Natural killer cell (primary cell): ENCODE measurements around the gene IL22RA2. TPM values are rescaled to one million over a fixed set of nuclear protein-coding genes. Genes with fewer than 3 reads are reported as not detected.

Source experiments
- ATAC-seq, 3 donors: fragments of 150-1000 bp in 2 of 3; fragments of 200-7000 bp in 1 of 3; cut with Tn5 transposase; 1 replicate in 1 of 3; 2 replicates in 2 of 3; pipeline ENCODE4 v1.10.0; 2021; ENCODE audit warnings: mild to moderate bottlenecking in 2 of 3, moderate library complexity in 2 of 3
- DNase-seq, 2 donors: peaks; one replicate each; pipeline versions ENCODE4 v3.0.0 to v3.0.0-alpha.2; 2013 to 2021; ENCODE audit warnings: mixed read lengths in 1 of 2
- H3K27ac ChIP-seq: one replicate; pipeline ENCODE4 v1.5.1; 2013; ENCODE audit warnings: mild to moderate bottlenecking, low read length
- H3K27me3 ChIP-seq: one replicate; pipeline ENCODE4 v1.6.1; 2013; ENCODE audit warnings: low read length; ENCODE audit not compliant: control insufficient read depth, insufficient read depth
- H3K36me3 ChIP-seq: one replicate; pipeline ENCODE4 v1.6.1; 2013; ENCODE audit warnings: low read length; ENCODE audit not compliant: control insufficient read depth, insufficient read depth
- H3K4me1 ChIP-seq: one replicate; pipeline ENCODE4 v1.6.1; 2013; ENCODE audit warnings: low read length; ENCODE audit not compliant: control insufficient read depth, insufficient read depth
- H3K4me3 ChIP-seq: one replicate; pipeline ENCODE4 v1.5.1; 2013; ENCODE audit warnings: low read length
- H3K9me3 ChIP-seq: one replicate; pipeline ENCODE4 v1.6.1; 2013; ENCODE audit warnings: low read length; ENCODE audit not compliant: control insufficient read depth, insufficient read depth
- H3K27ac Mint-ChIP-seq, 2 donors: one replicate each; pipeline ENCODE4 v1.8.0; 2022; ENCODE audit warnings: mild to moderate bottlenecking in 2 of 2, mixed read lengths in 2 of 2, moderate library complexity in 1 of 2
- H3K27me3 Mint-ChIP-seq, 2 donors: one replicate each; pipeline ENCODE4 v1.8.0; 2022; ENCODE audit warnings: low read depth in 2 of 2, mixed read lengths in 2 of 2
- H3K36me3 Mint-ChIP-seq: one replicate; pipeline ENCODE4 v1.8.0; 2022; ENCODE audit warnings: mixed read lengths
- H3K4me1 Mint-ChIP-seq, 2 donors: one replicate each; pipeline ENCODE4 v1.8.0; 2022; ENCODE audit warnings: mixed read lengths in 2 of 2
- H3K4me3 Mint-ChIP-seq: one replicate; pipeline ENCODE4 v1.8.0; 2022; ENCODE audit warnings: mild to moderate bottlenecking, moderate library complexity, mixed read lengths
- H3K9me3 Mint-ChIP-seq, 2 donors: one replicate each; pipeline ENCODE4 v1.8.0; 2022; ENCODE audit warnings: mixed read lengths in 2 of 2
- CTCF ChIP-seq: fragments of 200-600 bp; IDR thresholded peaks from one replicate; pipeline ENCODE4 v1.8.0; 2022; ENCODE audit warnings: antibody characterized with exemption
- WGBS: methylation state at CpG from one replicate; pipeline ENCODE4 v1.1.7; 2013; ENCODE audit warnings: missing lambda C conversion rate; ENCODE audit not compliant: insufficient coverage; 5-methylcytosine and 5-hydroxymethylcytosine counted together
- intact Hi-C: fragments of 100-400 bp; cut with micrococcal nuclease; formaldehyde crosslinking; loops from one replicate; pipeline ENCODE4 v1.14.2; 2022
- total RNA-seq, 4 donors: library from RNA; stranded (reverse); fragments of 120-200 nt in 1 of 4; gene quantifications; one replicate each; pipeline versions ENCODE4 v1.2.3 to v1.2.4, GENCODE V29; 2013 to 2022

Gene IL22RA2
- total RNA-seq, 3 donors from 2014 or later (not counting 1 experiment from before 2014, with no cell fraction given): not detected

DNA sequence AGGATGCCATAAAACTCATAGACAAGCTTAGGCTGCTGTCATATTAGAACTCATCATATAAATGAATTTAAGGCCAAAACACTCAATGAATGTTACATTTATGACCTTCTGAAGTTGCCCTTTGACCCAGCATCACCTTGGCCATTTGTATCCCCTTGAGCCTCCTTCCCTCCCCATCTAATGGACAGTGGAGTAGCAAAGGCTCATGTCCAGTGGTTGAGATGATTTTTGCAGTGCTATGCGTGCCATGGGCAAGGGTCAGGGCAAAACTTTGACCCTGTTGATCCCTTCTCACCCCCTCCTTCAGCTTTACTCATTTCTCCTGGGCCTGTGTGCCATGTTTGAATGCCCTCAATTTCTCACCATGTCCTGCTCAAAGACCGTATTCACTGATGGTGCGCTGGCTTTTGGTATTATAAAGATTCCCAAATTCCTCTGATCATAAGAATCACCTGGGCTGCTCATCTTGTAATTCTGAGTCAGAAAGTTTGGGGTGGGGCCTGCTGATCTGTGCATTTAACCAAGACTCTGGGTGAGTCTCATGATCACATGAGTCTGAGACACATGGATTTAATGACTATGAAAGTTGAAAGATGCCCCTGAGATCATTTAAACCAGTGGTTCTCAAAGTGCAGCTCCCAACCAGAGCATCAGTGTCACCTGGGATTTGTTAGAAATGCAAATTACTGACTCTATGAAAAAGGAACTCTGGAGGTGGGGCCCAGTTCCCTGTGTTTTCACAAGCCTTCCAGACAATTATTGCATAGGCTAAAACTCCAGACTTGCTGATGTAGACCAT lies 71.2 kb downstream of the IL22RA2 start:
- ATAC-seq (no peak), DNase-seq (no peak)
- H3K27me3 Mint-ChIP-seq: no peaks in the 10 kb centered on the region
- H3K27me3 ChIP-seq: no peaks in the 10 kb centered on the region
- no peak overlapping the region for H3K4me3 Mint-ChIP-seq
- no peaks in the 10 kb centered on the region for H3K36me3 Mint-ChIP-seq
- H3K4me1 ChIP-seq: peaks cover 26% of the 10 kb centered on the region
- intact Hi-C loops: no loop called here
- H3K27ac Mint-ChIP-seq: peak overlapping the region in 1 of 2 donors; percentile 20
- H3K36me3 ChIP-seq: no peaks in the 10 kb centered on the region
- 97% methylated on average over 2 of the region's 3 CpGs for WGBS
- no peak overlapping the region for H3K4me3 ChIP-seq
- peaks cover 28 to 32% of the 10 kb centered on the region in 2 donors for H3K4me1 Mint-ChIP-seq
- H3K9me3 ChIP-seq: no peaks in the 10 kb centered on the region
- H3K9me3 Mint-ChIP-seq: no peaks in the 10 kb centered on the region
- no peak for TF ChIP-seq CTCF
- H3K27ac ChIP-seq: peak overlapping the region; percentile 79

DNA sequence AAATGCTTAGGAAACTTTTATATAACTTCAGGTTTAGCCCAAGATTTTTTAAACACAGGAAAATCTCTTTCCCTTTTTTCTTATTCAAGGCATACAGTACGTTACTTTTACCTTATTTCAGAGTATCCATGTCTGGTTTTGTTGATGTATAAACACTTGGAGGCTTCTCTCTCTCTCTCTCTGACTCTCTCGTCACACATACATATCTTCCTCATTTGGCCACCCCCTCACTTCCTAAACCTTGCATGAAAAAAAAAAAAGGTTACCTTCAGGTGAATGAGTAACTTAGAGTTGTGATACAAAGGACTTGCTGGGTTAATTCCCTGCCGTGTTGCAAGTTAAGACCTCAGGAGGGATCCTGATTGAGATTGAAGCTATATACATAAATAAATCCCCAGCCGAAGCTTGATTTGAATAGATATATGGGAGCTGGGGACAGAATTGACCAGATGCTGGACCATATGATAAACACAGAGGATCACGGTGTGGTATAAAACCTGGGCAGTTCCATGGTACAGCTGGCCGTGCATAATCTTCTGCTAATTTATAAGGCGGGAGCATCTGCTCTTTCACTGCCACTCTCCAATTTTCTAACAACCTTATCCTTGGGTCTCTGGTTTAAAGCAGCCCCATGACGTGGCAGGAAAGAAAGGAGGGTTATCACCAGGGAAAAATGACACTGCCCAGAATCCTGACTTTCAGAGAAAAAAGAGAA lies 73.6 kb downstream of the IL22RA2 start:
- Histone ChIP-seq H3K27me3 (no peaks in the 10 kb centered on the region), H3K36me3 (no peaks in the 10 kb centered on the region), H3K4me1 (peaks cover 31% of the 10 kb centered on the region), H3K27ac (peak overlapping the region; percentile 37), H3K9me3 (no peaks in the 10 kb centered on the region), H3K4me3 (no peak overlapping the region)
- H3K27me3 Mint-ChIP-seq: no peaks in the 10 kb centered on the region
- TF ChIP-seq CTCF: no peak
- intact Hi-C loops: loop anchor here (5.0 kb wide), 1 partner anchor 57 kb away; no protein-coding TSS in a partner anchor
- no peak overlapping the region for H3K27ac Mint-ChIP-seq
- no peaks in the 10 kb centered on the region for H3K9me3 Mint-ChIP-seq
- peaks cover 29 to 32% of the 10 kb centered on the region in 2 donors for H3K4me1 Mint-ChIP-seq
- 90% methylated on average over 5 of the region's 8 CpGs for WGBS
- DNase-seq (no peak), ATAC-seq (no peak)
- H3K36me3 Mint-ChIP-seq: no peaks in the 10 kb centered on the region
- H3K4me3 Mint-ChIP-seq: no peak overlapping the region

- Histone ChIP-seq H3K27me3 (no peaks in the 10 kb centered on the region), H3K4me1 (peaks cover 18% of the 10 kb centered on the region), H3K9me3 (no peaks in the 10 kb centered on the region), H3K4me3 (no peak overlapping the region), H3K27ac (no peak overlapping the region), H3K36me3 (no peaks in the 10 kb centered on the region)
- no peak for TF ChIP-seq CTCF
- H3K36me3 Mint-ChIP-seq: no peaks in the 10 kb centered on the region
- peaks cover 25 to 26% of the 10 kb centered on the region in 2 donors for H3K4me1 Mint-ChIP-seq
- no peaks in the 10 kb centered on the region for H3K9me3 Mint-ChIP-seq
- 83% methylated on average over 2 of the region's 3 CpGs for WGBS
- H3K27ac Mint-ChIP-seq: no peak overlapping the region
- intact Hi-C loops: loop anchor here (5.0 kb wide), 1 partner anchor 60 kb away; no protein-coding TSS in a partner anchor
- no peaks in the 10 kb centered on the region for H3K27me3 Mint-ChIP-seq
- no peak overlapping the region for H3K4me3 Mint-ChIP-seq
- ATAC-seq (no peak), DNase-seq (no peak)
These were observed 75.9 kb downstream of the IL22RA2 start for GRCh38 chr6:137097526-137097925.
